Activated B cell treated with CpG ODN at 0.5 μM for 24 hours (primary cell): Measurements from ENCODE around the gene C5orf52. TPM values are rescaled to one million over a fixed set of nuclear protein-coding genes. Genes with fewer than 3 reads are reported as not detected.

Experiments used
- ATAC-seq: fragments of 200-7000 bp; cut with Tn5 transposase; one replicate; pipeline ENCODE4 v1.10.0; 2021; ENCODE audit warnings: low read depth, mild to moderate bottlenecking, moderate library complexity
- CTCF ChIA-PET: fragments of 350-600 bp; sonication (Branson Sonifier 250); formaldehyde crosslinking; loops from one replicate; lab custom pipeline; 2021; ENCODE audit warnings: antibody characterized with exemption; lab: Charles Lee
- POLR2A ChIA-PET: fragments of 350-600 bp; sonication (Branson Sonifier 250); formaldehyde crosslinking; loops from one replicate; lab custom pipeline; 2021; ENCODE audit warnings: antibody characterized with exemption; lab: Charles Lee
- DNase-seq: peaks from one replicate; pipeline ENCODE4 v3.0.0; 2022
- H3K27ac Mint-ChIP-seq: one replicate; pipeline ENCODE4 v1.8.0; 2020; ENCODE audit warnings: mixed read lengths
- H3K27me3 Mint-ChIP-seq: one replicate; pipeline ENCODE4 v1.8.0; 2021; ENCODE audit warnings: mixed read lengths
- H3K36me3 Mint-ChIP-seq: one replicate; pipeline ENCODE4 v1.8.0; 2021; ENCODE audit warnings: low read depth, mixed read lengths
- H3K4me1 Mint-ChIP-seq: one replicate; pipeline ENCODE4 v1.8.0; 2021; ENCODE audit warnings: mixed read lengths
- H3K4me3 Mint-ChIP-seq: one replicate; pipeline ENCODE4 v1.8.0; 2020; ENCODE audit warnings: mild to moderate bottlenecking, mixed read lengths
- H3K9me3 Mint-ChIP-seq: one replicate; pipeline ENCODE4 v1.8.0; 2020; ENCODE audit warnings: mixed read lengths
- CTCF ChIP-seq: fragments of 200-600 bp; IDR thresholded peaks from one replicate; pipeline ENCODE4 v1.8.0; 2022; ENCODE audit warnings: antibody characterized with exemption, mild to moderate bottlenecking
- intact Hi-C: fragments of 100-400 bp; cut with micrococcal nuclease; formaldehyde crosslinking; loops from one replicate; pipeline ENCODE4 v1.15.1; 2024
- total RNA-seq: library from RNA; stranded (reverse); gene quantifications from 2 replicates; pipeline ENCODE4 v1.2.3, GENCODE V29; 2022

C5orf52 gene
- total RNA-seq, 1 donor from 2014 or later = not detected

GRCh38 chr5:157708866-157709265 lies 37.5 kb downstream of the C5orf52 start:
- ATAC-seq = no peak
- POLR2A ChIA-PET = no interaction called here

GRCh38 chr5:157709346-157709745 lies 38.0 kb downstream of the C5orf52 start:
- TF ChIP-seq CTCF = no peak
- CTCF ChIA-PET = interaction anchor here (1.3 kb wide), 1 partner anchor 9 kb away, joined by 6 read pairs; no protein-coding TSS in a partner anchor
- POLR2A ChIA-PET = no interaction called here
- no peak for ATAC-seq
- no peaks in the 10 kb centered on the region for H3K4me1 Mint-ChIP-seq
- H3K27me3 Mint-ChIP-seq = no peaks in the 10 kb centered on the region
- no peak overlapping the region for H3K4me3 Mint-ChIP-seq
- DNase-seq = no peak
- intact Hi-C loops = no loop called here
- no peak overlapping the region for H3K27ac Mint-ChIP-seq
- no peaks in the 10 kb centered on the region for H3K9me3 Mint-ChIP-seq
- H3K36me3 Mint-ChIP-seq = no peaks in the 10 kb centered on the region

More at GRCh38 chr5:157708866-157709265, 37.5 kb downstream of the C5orf52 start:
- TF ChIP-seq CTCF = no peak
- Mint-ChIP-seq H3K27me3 (no peaks in the 10 kb centered on the region), H3K27ac (no peak overlapping the region), H3K4me3 (no peak overlapping the region), H3K9me3 (no peaks in the 10 kb centered on the region), H3K4me1 (no peaks in the 10 kb centered on the region), H3K36me3 (no peaks in the 10 kb centered on the region)
- DNase-seq = no peak
- CTCF ChIA-PET = interaction anchor here (1.3 to 1.4 kb wide), 2 partner anchors 10 to 366 kb away, joined by 3 to 6 read pairs; no protein-coding TSS in a partner anchor
- intact Hi-C loops = no loop called here

GRCh38 chr5:157710431-157710830 lies 39.1 kb downstream of the C5orf52 start:
- Mint-ChIP-seq H3K27ac (no peak overlapping the region), H3K36me3 (no peaks in the 10 kb centered on the region), H3K4me3 (no peak overlapping the region), H3K4me1 (no peaks in the 10 kb centered on the region), H3K27me3 (no peaks in the 10 kb centered on the region), H3K9me3 (no peaks in the 10 kb centered on the region)
- POLR2A ChIA-PET = no interaction called here
- DNase-seq (no peak), ATAC-seq (no peak)
- CTCF ChIA-PET = no interaction called here
- TF ChIP-seq CTCF = no peak
- intact Hi-C loops = no loop called here

- Mint-ChIP-seq H3K27ac (no peak overlapping the region), H3K4me1 (no peaks in the 10 kb centered on the region), H3K36me3 (no peaks in the 10 kb centered on the region), H3K4me3 (no peak overlapping the region), H3K27me3 (no peaks in the 10 kb centered on the region), H3K9me3 (no peaks in the 10 kb centered on the region)
- intact Hi-C loops = no loop called here
- DNase-seq (no peak), ATAC-seq (no peak)
- ChIA-PET POLR2A (no interaction called here), CTCF (no interaction called here)
- TF ChIP-seq CTCF = no peak
Observed at GRCh38 chr5:157710882-157711281, 39.5 kb downstream of the C5orf52 start.

- TF ChIP-seq CTCF = no peak
- Mint-ChIP-seq H3K27ac (no peak overlapping the region), H3K27me3 (no peaks in the 10 kb centered on the region), H3K36me3 (no peaks in the 10 kb centered on the region), H3K4me1 (peaks cover 18% of the 10 kb centered on the region), H3K9me3 (no peaks in the 10 kb centered on the region), H3K4me3 (no peak overlapping the region)
- intact Hi-C loops = no loop called here
- no peak for ATAC-seq
- no peak for DNase-seq
- ChIA-PET POLR2A (no interaction called here), CTCF (no interaction called here)
Observed at GRCh38 chr5:157713830-157714595, 42.7 kb downstream of the C5orf52 start.
